GM21576 (cell line): Measurements from ENCODE around the gene NSD2.

Source experiments
- ATAC-seq: cut with Tn5 transposase; IDR thresholded peaks from one replicate; pipeline ENCODE4 v1.9.1; 2021; ENCODE audit warnings: mild to moderate bottlenecking, moderate library complexity; ENCODE audit not compliant: unreplicated experiment

NSD2 gene

DNA sequence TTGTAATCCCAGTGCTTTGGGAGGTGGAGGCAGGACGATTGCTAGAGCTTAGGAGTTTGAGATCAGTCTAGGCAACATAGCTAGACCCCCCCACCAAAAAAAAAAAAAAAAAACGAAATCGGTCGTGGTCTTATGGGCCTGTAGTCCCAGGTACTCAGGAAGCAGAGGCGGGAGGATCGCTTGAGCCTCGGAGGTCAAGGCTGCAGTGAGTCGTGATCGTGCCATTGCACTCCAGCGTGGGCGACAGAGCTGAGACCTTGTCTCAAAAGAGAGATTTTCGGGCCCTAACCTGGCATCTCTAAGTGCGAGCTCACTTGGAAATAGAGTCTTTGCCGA is 8.3 kb upstream of the NSD2 start:
- ATAC-seq = no peak

DNA sequence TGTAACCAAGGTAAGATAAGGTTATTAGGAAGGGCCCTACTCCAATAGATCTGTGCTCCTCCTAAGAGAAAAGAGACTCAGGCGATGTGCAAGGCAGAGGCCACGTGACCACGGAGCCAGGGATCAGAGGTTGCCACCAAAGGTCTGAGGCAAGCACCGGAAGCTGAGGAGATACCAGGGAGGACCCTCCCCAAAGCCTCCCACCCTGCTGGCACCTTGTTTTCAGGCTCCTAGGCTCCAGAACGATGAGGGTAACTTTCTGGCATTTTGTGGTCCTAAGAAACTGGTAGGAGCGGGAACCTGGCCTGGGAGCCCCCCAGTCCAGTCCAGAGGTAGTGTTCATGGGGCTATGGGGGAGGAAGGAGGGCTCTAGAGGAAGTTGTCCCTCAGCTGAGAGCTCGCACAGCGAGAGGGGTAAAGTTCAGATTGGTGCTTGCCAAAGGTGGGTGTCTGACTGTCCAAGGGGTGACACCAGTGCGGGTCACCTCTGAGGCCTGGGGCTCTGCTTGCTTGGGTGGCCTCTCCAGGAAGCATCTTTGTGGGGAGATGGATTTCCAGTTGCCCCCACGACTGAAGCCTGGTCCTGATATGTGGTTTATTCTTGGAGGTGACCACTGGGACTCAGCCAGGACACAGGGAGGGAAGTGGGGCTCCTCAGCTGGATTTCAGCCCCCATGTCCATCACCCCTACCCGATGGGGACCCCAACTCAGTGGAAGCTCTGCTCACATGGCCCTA is 7.7 kb upstream of the NSD2 start:
- no peak for ATAC-seq

- ATAC-seq = no peak
Measured at GRCh38 chr4:1864076-1865008, 6.9 kb upstream of the NSD2 start.

GRCh38 chr4:1866189-1866661 is 5.0 kb upstream of the NSD2 start:
- no peak for ATAC-seq

GRCh38 chr4:1868293-1868692 is 2.9 kb upstream of the NSD2 start:
- no peak for ATAC-seq

DNA sequence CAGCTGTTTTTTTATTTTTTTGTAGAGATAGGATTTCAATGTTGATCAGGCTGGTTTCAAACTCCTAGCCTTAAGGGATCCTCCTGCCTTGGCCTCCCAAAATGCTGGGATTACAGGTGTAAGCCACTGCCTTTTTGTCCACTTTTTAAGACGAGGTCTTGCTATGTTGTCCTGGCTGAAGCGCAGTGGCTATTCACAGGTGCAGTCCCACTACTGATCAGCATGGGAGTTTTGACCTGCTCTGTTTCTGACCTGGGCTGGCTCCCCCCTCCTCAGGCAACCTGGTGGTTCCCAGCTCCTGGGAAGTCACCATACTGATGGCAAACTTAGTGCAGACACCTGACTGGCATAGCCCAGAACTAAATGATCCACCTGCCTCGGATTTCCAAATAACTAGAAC is 2.3 kb upstream of the NSD2 start:
- no peak for ATAC-seq

DNA sequence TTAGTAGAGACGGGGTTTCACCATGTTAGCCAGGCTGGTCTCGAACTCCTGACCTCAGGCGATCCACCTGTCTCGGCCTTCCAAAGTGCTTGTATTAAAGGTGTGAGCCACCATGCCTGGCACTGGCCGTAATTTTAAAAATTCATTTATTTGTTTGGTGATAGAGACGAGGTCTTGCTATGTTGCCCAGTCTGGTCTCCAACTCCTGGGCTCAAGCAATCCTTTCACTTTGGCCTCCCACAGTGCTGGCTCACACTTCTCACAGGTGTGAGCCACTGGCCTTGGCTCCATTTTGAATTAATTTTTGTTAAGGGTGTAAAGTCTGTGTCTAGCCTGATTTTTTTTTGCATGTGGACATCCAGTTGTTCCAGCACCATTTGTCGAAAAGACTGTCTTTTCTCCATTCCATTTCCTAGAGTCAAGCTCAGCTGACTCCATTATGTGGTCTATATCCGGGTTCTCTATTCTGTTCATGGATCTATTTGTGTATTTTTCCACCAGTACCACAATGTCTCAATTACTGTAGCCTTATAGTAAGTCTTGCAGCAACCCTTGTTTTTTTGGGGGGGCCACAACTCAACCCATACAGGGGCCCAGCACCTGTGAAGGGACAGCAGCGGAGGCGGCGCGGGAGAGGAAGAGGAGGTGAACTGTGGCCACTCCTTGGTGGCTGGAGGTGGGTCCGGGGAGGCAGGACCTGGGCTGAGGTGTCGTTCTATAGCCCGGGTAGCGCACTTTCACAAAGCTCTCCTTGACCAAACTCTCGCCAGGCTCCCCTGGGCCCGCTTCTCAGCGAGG is 1.5 kb upstream of the NSD2 start:
- peak; percentile 7 for ATAC-seq

DNA sequence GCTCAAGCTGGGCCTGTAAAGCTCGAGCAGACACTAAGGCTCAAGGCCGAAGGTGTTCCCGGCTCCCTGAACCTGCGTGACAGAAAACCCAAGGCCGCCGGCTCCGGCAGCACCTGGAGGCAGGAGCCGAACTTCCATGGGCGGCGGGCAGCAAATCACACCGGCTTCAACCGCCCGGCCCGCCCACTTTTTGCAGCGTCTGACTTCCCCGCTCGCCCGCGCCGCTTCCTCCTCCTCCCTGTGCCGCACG is 940 bp upstream of the NSD2 start:
- ATAC-seq = peak; percentile 53

GRCh38 chr4:1871471-1872021 is 353 bp downstream of the NSD2 start:
- ATAC-seq = peak; percentile 5

- ATAC-seq = no peak
Measured at GRCh38 chr4:1872870-1873269, 1.7 kb downstream of the NSD2 start.

DNA sequence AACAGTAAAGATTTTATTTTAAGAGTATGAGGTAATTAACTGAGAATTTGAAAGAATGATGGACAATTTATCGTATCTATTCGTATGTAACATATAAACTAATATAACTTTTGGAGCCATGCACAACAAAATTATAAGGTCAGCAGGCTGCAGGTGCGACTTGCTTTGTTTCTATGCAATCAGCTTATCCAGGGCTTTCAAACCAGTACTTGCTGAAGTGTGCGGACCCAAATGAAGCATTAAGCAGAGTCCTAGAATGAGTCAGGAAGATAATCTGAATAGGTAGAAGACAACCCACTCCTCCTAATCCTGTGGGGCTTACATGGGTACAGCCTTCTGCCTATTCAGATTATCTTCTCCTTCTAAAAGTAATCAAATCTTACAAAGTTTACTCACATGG is 2.1 kb downstream of the NSD2 start:
- no peak for ATAC-seq

- no peak for ATAC-seq
Measured at GRCh38 chr4:1873776-1874175, 2.6 kb downstream of the NSD2 start.

- no peak for ATAC-seq
Measured at GRCh38 chr4:1874201-1874600, 3.0 kb downstream of the NSD2 start.

DNA sequence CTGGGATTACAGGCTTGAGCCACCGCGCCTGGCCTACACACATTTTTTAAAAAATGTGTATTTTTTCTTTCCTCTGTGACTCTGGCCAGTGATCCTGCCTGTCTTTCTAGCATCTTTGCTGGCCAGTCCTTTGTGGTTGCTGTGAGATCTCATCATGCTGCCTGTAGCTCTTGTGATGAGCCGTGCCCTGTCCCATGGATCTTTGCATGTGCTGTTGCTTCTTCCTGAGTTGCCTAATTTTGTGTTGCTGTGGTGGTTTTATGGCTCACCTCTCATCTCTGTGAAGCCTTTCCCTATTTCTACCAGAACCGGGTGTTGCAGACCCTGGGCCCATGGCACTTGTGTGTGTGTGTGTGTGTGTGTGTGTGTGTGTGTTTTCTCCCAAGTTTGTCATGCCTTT is 8.3 kb downstream of the NSD2 start:
- ATAC-seq = no peak

- no peak for ATAC-seq
Measured at GRCh38 chr4:1880332-1880731, 9.1 kb downstream of the NSD2 start.

DNA sequence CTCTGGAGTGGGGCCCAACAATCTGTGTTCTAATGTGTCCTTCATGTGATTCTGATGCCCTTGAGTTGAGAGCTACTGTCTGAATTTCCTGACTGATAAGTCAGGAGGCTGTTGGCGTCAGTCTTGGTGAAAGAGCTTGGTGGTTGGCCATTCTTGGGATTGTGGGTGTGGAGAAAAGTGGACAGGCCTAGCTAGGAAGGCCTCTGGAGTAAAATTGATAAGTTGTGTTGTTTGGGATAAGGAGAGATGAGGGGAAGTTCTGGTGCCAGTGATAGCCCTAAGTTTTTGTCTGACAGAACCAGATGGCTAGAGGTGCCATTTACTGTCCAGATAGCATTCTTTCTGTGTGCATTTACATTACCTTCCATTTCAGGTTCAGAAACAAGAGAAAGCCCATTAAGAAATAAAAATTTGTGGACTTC is 11.7 kb downstream of the NSD2 start:
- ATAC-seq = no peak

DNA sequence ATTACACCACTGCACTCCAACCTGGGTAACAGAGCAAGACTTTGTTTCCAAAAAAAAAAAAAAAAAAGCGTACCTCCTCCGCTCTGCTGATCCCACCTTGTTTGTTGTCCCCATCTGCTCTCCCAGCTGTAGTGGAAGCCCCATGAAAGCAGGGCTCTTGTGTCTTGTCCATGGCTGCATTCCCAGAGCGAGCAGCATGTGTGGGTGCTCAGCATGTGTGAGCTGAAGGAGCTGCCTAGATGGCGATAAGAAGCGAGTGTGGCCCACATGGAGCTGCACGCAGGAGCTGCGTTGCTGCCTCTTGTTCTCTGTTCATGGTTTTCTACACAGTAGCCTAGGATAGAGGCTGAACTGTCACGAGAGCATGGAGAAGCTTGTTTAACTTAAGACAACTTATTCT is 12.4 kb downstream of the NSD2 start:
- ATAC-seq = no peak

DNA sequence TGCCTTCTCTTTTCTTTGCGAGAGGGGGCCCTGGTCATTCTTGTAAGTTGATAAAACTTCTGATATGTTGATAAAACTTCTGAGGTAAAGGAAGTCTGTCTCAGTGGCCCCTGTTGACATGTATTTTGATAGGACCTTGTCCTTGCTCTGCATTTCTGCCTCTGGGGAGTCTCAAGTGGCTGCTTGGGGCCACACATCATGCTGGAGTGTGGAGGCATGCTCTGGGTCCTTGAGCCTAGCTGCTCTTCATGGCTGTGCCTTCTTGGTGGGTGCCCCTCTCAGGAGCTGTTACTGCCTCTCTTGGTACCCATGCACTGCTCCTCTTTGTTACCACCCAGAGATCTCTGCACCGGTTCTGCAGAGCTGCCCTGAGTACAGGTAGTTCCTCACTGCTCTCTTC is 14.2 kb downstream of the NSD2 start:
- ATAC-seq = no peak

DNA sequence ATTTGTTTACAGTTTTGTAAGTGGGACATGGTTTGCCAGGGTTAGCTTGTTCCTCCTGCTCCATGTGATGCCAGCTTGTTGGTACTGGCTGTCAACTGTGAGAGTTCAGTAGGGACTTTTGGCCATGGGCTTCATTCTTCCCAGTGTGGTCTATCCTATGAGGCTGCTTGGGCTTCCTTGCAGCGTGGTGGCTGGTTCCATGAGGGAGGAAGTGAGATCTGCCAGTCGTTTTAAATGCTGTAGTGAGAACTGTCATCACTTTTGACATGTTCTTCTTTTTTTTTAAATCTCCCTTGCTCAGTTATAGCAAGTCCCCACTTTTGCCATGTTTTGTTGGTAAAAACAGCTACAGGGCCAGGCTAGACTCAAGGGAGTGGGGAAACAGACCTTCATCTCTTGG is 15.9 kb downstream of the NSD2 start:
- no peak for ATAC-seq

DNA sequence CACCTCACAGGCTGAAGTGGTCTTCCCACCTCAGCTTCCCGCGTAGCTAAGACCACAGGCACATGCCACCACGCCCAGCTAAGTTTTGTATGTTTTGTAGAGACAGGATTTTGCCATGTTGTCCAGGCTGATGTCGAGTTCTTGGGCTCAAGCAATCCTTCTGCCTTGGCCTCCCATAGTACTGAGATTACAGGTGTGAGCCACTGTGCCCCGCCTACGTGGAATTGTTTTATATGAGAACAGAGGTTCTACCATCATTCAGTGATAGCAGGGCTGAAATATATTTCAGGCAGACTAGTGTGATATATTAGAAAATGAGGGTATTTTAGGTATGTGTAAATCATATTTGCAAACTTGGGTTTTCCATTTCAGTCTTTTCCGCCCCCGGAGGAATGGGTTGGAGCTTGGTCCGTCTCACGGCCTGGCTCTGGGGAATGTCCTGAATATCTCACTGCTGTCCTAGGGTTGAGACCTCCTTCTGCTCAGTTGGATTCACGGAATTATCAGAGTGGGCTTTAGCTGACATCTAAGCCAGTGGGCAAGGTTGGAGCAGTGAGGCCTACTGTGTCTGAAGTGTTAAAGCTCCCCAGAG is 19.9 kb downstream of the NSD2 start:
- ATAC-seq = no peak
